AG08396 (cell line): Measurements from ENCODE around the gene PPP1R27.

ENCODE experiments used
- DNase-seq: peaks from one replicate; pipeline ENCODE4 v3.0.0; 2012; ENCODE audit warnings: low spot score, mixed read lengths

PPP1R27 gene

GRCh38 chr17:81834831-81835267 lies at the start of gene PPP1R27:
Gene PPP1R27, minus strand, starts transcription at chr17:81835050. Its CDS starts 97 bp downstream, at chr17:81834953.
- DNase-seq: no peak

GRCh38 chr17:81884520-81884919 lies 49.7 kb upstream of the PPP1R27 start:
- DNase-seq: no peak

- no peak for DNase-seq
Measured at GRCh38 chr17:81879121-81879520, 44.3 kb upstream of the PPP1R27 start.

- DNase-seq: no peak
Measured at GRCh38 chr17:81878294-81878693, 43.4 kb upstream of the PPP1R27 start.

GRCh38 chr17:81877569-81877968 lies 42.7 kb upstream of the PPP1R27 start:
- DNase-seq: no peak

- peak; percentile 99 for DNase-seq
Measured at GRCh38 chr17:81871387-81872230, 36.8 kb upstream of the PPP1R27 start.

- no peak for DNase-seq
Measured at GRCh38 chr17:81870981-81871386, 36.1 kb upstream of the PPP1R27 start, which contains the start of gene ARHGDIA. Gene ARHGDIA, minus strand, starts transcription at chr17:81871337. Its CDS starts 1,407 bp downstream, at chr17:81869930.

- peak; percentile 64 for DNase-seq
Measured at GRCh38 chr17:81870131-81870980, 35.5 kb upstream of the PPP1R27 start.

- peak; percentile 76 for DNase-seq
Measured at GRCh38 chr17:81869221-81870130, 34.6 kb upstream of the PPP1R27 start.

- peak; percentile 89 for DNase-seq
Measured at GRCh38 chr17:81868674-81869220, 33.9 kb upstream of the PPP1R27 start.

GRCh38 chr17:81867991-81868673 lies 33.3 kb upstream of the PPP1R27 start:
- DNase-seq: no peak

GRCh38 chr17:81867170-81867990 lies 32.5 kb upstream of the PPP1R27 start:
- no peak for DNase-seq

GRCh38 chr17:81866440-81867169 lies 31.8 kb upstream of the PPP1R27 start:
- DNase-seq: no peak

- DNase-seq: no peak
Measured at GRCh38 chr17:81865733-81866439, 31.0 kb upstream of the PPP1R27 start.

GRCh38 chr17:81865358-81865732 lies 30.5 kb upstream of the PPP1R27 start:
- DNase-seq: no peak

- DNase-seq: no peak
Measured at GRCh38 chr17:81863833-81864768, 29.3 kb upstream of the PPP1R27 start.

GRCh38 chr17:81863123-81863675 lies 28.3 kb upstream of the PPP1R27 start:
- no peak for DNase-seq
